ENCODE data around the gene MBNL3.

GRCh38 chrX:132463411-132463810 lies 25.4 kb downstream of the MBNL3 start:
- TF ChIP-seq EZH2 (IDR thresholded peaks at IDR 0.05; ENCODE audit: borderline replicate concordance, low read depth, low read length, severe bottlenecking) (no peak), CTCF (IDR thresholded peaks at IDR 0.05; ENCODE audit: extremely low read depth in 1 of 2, insufficient read depth in 1 of 2, low read depth in 1 of 2, low read length in 2 of 2) (peak; percentile 11 to 18), POLR2A (IDR thresholded peaks at IDR 0.05; ENCODE audit: low read depth, low read length) (no peak), POLR2AphosphoS5 (IDR thresholded peaks at IDR 0.05; ENCODE audit: insufficient read depth, low read depth, low read length) (no peak), MAX (IDR thresholded peaks at IDR 0.05; ENCODE audit: insufficient read depth, insufficient read length) (no peak), JUN (IDR thresholded peaks at IDR 0.05; ENCODE audit: borderline replicate concordance, insufficient read depth, insufficient read length, low read depth) (no peak), MYC (IDR thresholded peaks at IDR 0.05; ENCODE audit: low read depth, low read length) (no peak), FOS (IDR thresholded peaks at IDR 0.05; ENCODE audit: borderline replicate concordance, insufficient read depth, low read length) (no peak), GATA2 (IDR thresholded peaks at IDR 0.05; ENCODE audit: insufficient read depth, insufficient read length, low read depth, low read length) (no peak)
